ENCODE data around the gene HCRTR2. TPM values are rescaled to one million over a fixed set of nuclear protein-coding genes. Genes with fewer than 3 reads are reported as not detected.

The HCRTR2 gene
- not detected in 2 replicates for total RNA-seq

DNA sequence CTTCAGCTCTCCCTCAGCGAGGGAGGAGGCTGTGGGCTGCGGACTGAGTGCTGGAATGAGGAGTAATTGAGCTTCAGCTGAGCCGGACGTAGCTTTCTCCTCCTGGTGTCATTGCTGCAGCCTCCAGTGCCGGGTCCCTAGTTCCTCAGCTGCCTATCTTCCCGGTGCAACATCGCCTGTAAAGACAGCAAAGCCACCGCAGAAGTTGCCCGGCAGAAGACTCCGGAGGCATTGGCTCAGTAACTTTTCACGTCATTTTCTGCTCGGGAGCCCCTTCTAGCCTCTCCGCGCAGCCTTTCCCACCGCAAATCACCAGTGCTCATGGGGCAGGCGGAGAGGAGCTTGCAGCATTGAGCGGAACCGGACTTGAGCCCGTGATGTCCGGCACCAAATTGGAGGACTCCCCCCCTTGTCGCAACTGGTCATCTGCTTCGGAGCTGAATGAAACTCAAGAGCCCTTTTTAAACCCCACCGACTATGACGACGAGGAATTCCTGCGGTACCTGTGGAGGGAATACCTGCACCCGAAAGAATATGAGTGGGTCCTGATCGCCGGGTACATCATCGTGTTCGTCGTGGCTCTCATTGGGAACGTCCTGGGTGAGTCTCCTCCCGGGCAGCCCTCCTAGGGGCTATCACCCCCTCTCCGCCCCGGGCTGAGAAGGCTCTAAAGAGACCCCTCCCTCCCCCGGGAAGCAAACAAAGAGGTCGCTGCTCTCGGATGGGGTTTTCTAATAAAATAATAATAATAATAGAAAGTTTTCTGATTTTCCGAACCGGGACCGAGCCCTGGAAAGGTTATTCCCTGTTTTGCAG lies at the start of gene HCRTR2:
TSS of gene HCRTR2 (plus strand) at position 305 of the 816 bp plus-strand sequence. CDS start at position 378, 73 bp downstream.

DNA sequence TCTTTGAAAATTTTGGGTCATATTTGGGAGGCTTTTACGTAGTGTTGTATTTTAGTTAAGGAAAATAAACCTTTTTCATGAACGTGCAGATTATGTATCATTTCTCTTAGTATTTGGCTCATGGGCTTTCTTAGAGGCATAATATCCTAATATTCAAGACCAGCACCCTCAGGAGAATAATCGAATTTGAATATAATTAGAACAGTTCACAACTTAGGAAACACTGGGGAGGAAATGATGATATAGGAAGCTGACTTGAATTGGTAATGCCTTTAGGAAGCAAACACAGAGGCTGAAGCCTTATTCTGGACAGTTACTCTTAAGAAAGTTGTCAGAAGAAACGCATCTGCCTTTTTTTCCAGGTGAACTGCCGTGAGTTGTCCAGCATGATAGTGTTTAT lies 152.9 kb downstream of the HCRTR2 start, which contains the start of gene GFRAL:
TSS of gene GFRAL (plus strand) at position 301 of the 400 bp plus-strand sequence. CDS start at position 387, 86 bp downstream.

Other genes with a start within 250 kb of the HCRTR2 start
- gene GFRAL, start 153.0 kb downstream of the HCRTR2 start, total RNA-seq, result not detected in 2 replicates